ENCODE results near the gene EDN3. TPM values are rescaled to one million over a fixed set of nuclear protein-coding genes. Genes with fewer than 3 reads are reported as not detected.

The EDN3 gene
- total RNA-seq, 1 donor: not detected

DNA sequence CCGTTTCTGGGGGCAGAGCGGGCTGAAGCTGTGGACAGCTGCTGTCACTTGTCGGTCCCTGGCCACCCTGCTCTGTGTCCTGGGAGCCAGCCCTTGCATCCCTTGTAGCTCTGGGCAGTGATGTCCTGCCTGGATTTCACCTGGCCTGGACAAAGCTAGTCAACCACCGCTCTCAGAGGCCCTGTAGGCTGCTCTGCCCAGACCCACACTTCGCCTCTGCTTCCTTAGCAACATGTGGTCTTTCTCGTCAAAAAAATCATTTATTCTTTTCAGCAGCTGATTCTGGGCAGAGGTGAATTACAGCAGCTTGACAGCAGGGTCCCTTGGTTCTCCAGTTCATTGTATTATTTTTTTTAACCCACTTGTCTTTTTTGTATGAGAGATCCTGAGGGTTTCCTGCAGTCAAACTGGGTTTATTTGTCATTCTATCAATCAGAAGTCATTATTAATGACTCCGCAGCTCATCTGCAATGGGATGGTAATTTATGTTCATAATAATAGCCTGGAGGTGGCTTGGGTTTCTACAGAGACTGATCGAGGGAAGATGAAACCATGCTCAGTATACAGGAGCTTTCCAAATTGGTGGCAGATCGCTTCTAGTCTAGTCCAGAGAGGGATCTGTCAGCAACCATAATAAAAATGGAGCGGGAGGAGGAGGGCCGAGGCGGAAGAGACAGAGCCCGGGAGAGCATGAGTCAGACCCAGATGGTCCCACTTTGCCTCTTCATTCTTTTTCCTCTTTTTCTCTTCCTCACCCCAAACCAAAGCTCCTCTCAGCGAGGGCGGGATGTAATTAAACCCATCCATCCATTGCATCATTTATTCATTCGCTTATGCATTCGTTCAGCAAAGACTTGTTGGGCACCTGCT is 22.4 kb downstream of the EDN3 start:
- no peak overlapping the region for H3K4me3 ChIP-seq (ENCODE audit: low read depth, low read length)
- TF ChIP-seq, protein P1, sequence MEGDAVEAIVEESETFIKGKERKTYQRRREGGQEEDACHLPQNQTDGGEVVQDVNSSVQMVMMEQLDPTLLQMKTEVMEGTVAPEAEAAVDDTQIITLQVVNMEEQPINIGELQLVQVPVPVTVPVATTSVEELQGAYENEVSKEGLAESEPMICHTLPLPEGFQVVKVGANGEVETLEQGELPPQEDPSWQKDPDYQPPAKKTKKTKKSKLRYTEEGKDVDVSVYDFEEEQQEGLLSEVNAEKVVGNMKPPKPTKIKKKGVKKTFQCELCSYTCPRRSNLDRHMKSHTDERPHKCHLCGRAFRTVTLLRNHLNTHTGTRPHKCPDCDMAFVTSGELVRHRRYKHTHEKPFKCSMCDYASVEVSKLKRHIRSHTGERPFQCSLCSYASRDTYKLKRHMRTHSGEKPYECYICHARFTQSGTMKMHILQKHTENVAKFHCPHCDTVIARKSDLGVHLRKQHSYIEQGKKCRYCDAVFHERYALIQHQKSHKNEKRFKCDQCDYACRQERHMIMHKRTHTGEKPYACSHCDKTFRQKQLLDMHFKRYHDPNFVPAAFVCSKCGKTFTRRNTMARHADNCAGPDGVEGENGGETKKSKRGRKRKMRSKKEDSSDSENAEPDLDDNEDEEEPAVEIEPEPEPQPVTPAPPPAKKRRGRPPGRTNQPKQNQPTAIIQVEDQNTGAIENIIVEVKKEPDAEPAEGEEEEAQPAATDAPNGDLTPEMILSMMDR (IDR thresholded peaks at IDR 0.05; ENCODE audit: insufficient read depth, low read length): no peak
- DNase-seq (ENCODE audit: low read depth): no peak

- TF ChIP-seq, protein P1 (IDR thresholded peaks at IDR 0.05; ENCODE audit: insufficient read depth, low read length): no peak
- no peak for DNase-seq (ENCODE audit: low read depth)
- no peak overlapping the region for H3K4me3 ChIP-seq (ENCODE audit: low read depth, low read length)
Measured at GRCh38 chr20:59323731-59324130, 23.3 kb downstream of the EDN3 start.

- H3K4me3 ChIP-seq (ENCODE audit: low read depth, low read length): no peak overlapping the region
- DNase-seq (ENCODE audit: low read depth): no peak
- TF ChIP-seq, protein P1 (IDR thresholded peaks at IDR 0.05; ENCODE audit: insufficient read depth, low read length): no peak
Measured at GRCh38 chr20:59324521-59325141, 24.2 kb downstream of the EDN3 start.

DNA sequence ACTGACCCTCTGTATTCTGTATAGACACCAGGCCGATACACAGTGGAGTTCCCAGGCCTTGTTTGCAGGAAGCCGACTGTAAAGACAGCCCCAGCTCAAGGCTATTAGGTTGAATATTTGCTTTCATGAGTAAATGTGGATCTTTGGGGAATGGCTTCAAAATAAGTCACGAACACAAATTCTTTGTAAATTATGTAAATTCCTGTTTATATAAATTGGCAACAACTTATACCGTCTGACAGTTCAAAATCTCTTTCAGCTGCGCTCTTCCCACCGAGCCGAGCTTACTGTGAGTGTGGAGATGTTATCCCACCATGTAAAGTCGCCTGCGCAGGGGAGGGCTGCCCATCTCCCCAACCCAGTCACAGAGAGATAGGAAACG is 24.7 kb downstream of the EDN3 start:
- DNase-seq (ENCODE audit: low read depth): no peak
- H3K4me3 ChIP-seq (ENCODE audit: low read depth, low read length): no peak overlapping the region
- TF ChIP-seq, protein P1 (IDR thresholded peaks at IDR 0.05; ENCODE audit: insufficient read depth, low read length): no peak

- TF ChIP-seq, protein P1 (IDR thresholded peaks at IDR 0.05; ENCODE audit: insufficient read depth, low read length): no peak
- no peak overlapping the region for H3K4me3 ChIP-seq (ENCODE audit: low read depth, low read length)
- no peak for DNase-seq (ENCODE audit: low read depth)
Measured at GRCh38 chr20:59326188-59326587, 25.8 kb downstream of the EDN3 start.

DNA sequence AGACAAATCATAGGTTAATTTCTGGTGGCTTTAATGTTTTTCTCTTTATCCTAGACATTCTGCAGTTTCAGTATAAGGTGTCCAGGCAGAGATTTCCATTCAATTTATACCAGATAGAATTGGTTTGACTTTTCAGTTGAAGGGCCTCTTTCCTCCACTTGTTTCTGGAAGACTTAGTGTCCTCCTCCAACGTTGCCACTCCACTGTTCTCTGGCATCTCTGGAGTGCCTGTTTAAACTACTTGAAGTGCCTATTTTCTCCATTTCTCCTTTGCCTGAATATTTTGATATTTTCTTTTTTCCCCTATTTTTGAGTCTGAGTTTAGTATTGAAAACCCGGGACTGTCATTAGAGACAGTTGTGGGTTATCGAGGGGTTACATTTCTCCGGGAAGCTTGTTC is 27.7 kb downstream of the EDN3 start:
- TF ChIP-seq, protein P1 (IDR thresholded peaks at IDR 0.05; ENCODE audit: insufficient read depth, low read length): no peak
- no peak for DNase-seq (ENCODE audit: low read depth)
- no peak overlapping the region for H3K4me3 ChIP-seq (ENCODE audit: low read depth, low read length)
